ENCODE results near the gene BLM.

- no peak for TF ChIP-seq POLR2A (IDR thresholded peaks at IDR 0.05)
- no peak for TF ChIP-seq CTCF (IDR thresholded peaks at IDR 0.05)
- TF ChIP-seq EP300 (IDR thresholded peaks at IDR 0.05): no peak
Observed at GRCh38 chr15:90845201-90845949, 128.2 kb downstream of the BLM start.

Data from ovary (tissue), 3 donors.